ENCODE measurements around the gene TTLL7. TPM values are rescaled to one million over a fixed set of nuclear protein-coding genes. Genes with fewer than 3 reads are reported as not detected.
"Not testable (repeated sequence)": the region's sequence is repeated elsewhere in the genome, so short reads cannot be mapped to it uniquely, and the experiment has no call there.

Gene TTLL7
- total and polyA plus RNA-seq, 12 donors = 0.06 to 7.6 (median 2.6) TPM

DNA sequence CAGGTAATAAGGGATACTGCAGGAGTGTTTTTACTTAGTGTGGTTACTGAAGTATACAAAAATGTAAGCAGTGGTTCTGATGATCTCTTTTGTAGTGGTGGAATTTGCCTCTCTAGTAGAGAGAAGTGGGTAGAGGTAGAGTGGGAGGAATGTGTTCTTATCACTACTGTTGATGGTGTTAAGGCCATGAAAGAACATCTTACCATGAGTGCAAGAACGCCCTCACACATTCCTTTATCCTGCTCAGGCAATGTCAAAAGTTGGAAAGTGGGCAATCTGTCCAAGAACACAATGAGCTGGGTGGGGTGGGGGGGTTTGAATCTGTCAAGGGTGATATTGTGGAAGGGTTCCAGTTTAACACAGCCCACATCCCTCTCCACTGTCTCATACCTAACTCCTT is 78.6 kb downstream of the TTLL7 start:
- Histone ChIP-seq H3K4me1 (replicated peaks in 1 of 2) (no peaks in the 10 kb centered on the region), H3K27ac (no peak overlapping the region), H3K27me3 (no peaks in the 10 kb centered on the region), H3K36me3 (replicated peaks in 1 of 2) (no peaks in the 10 kb centered on the region), H3K4me3 (no peak overlapping the region), H3K9me3 (replicated peaks in 1 of 3) (no peaks in the 10 kb centered on the region)
- intact Hi-C loops (cut with DNase I) = no loop called here
- no peak for DNase-seq
- TF ChIP-seq CTCF (IDR thresholded peaks at IDR 0.05) (no peak), POLR2A (IDR thresholded peaks at IDR 0.05) (no peak)
- 88 to 100% (median 94%) methylated on average over 1 of the region's 1 CpG for WGBS, 4 donors

GRCh38 chr1:83919872-83920271 is 79.1 kb downstream of the TTLL7 start:
- H3K9me3 ChIP-seq (replicated peaks in 1 of 3) = no peaks in the 10 kb centered on the region
- WGBS, 4 donors = 80 to 92% (median 84%) methylated on average over 1 of the region's 1 CpG
- no peak for TF ChIP-seq POLR2A (IDR thresholded peaks at IDR 0.05)
- TF ChIP-seq CTCF (IDR thresholded peaks at IDR 0.05) = no peak
- no peaks in the 10 kb centered on the region for H3K4me1 ChIP-seq (replicated peaks in 1 of 2)
- H3K4me3 ChIP-seq = no peak overlapping the region
- H3K36me3 ChIP-seq (replicated peaks in 1 of 2) = no peaks in the 10 kb centered on the region
- no peak for DNase-seq
- H3K27ac ChIP-seq = no peak overlapping the region
- intact Hi-C loops (cut with DNase I) = no loop called here
- no peaks in the 10 kb centered on the region for H3K27me3 ChIP-seq

DNA sequence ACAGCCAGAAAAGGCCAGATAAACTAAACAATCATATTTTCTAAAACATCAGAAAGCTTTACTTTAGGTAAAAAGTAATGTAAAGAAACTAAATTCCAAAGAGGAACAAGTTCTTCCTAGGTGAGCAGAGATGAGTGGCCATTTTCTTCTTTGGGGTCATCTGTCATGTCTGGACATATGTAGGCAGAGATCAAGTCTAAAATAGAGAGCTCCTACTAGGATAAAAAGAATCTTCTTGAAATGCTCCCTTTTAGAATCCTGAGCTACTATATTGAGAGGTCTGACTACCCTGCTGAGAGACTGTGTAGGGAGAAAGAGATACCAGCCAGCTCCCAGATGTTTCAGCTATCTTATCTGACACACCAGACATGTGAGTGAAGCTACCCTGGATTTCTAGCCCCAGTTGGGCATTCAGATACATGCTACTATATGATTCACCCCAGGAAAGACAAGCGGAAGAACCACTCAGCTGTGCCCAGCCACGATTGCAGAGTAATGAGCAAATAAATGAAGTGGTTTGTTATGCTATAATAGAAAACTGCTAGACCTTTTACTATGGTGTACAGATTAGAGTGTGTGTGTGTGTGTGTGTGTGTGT is 80.1 kb downstream of the TTLL7 start:
- no peak for TF ChIP-seq POLR2A (IDR thresholded peaks at IDR 0.05)
- TF ChIP-seq CTCF (IDR thresholded peaks at IDR 0.05) = no peak
- Histone ChIP-seq H3K27me3 (no peaks in the 10 kb centered on the region), H3K36me3 (replicated peaks in 1 of 2) (no peaks in the 10 kb centered on the region), H3K4me1 (replicated peaks in 1 of 2) (no peaks in the 10 kb centered on the region), H3K9me3 (replicated peaks in 1 of 3) (no peaks in the 10 kb centered on the region), H3K27ac (no peak overlapping the region), H3K4me3 (no peak overlapping the region)
- DNase-seq = no peak
- intact Hi-C loops (cut with DNase I) = no loop called here
- 58 to 94% (median 91%) methylated on average over 2 of the region's 2 CpGs for WGBS, 4 donors

GRCh38 chr1:83917959-83918358 is 81.0 kb downstream of the TTLL7 start:
- Histone ChIP-seq H3K4me3 (no peak overlapping the region), H3K27me3 (no peaks in the 10 kb centered on the region), H3K27ac (no peak overlapping the region), H3K9me3 (replicated peaks in 1 of 3) (no peaks in the 10 kb centered on the region), H3K36me3 (replicated peaks in 1 of 2) (no peaks in the 10 kb centered on the region), H3K4me1 (replicated peaks in 1 of 2) (no peaks in the 10 kb centered on the region)
- WGBS, 4 donors = 84 to 91% (median 86%) methylated on average over 1 of the region's 1 CpG
- no peak for DNase-seq
- TF ChIP-seq POLR2A (IDR thresholded peaks at IDR 0.05) (no peak), CTCF (IDR thresholded peaks at IDR 0.05) (no peak)
- intact Hi-C loops (cut with DNase I) = no loop called here

DNA sequence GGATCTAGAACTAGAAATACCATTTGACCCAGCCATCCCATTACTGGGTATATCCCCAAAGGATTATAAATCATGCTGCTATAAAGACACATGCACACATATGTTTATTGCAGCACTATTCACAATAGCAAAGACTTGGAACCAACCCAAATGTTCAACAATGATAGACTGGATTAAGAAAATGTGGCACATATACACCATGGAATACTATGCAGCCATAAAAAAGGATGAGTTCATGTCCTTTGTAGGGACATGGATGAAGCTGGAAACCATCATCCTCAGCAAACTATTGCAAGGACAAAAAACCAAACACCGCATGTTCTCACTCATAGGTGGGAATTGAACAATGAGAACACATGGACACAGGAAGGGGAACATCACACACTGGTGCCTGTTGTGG is 82.8 kb downstream of the TTLL7 start:
- H3K4me1 ChIP-seq (replicated peaks in 1 of 2); H3K27ac ChIP-seq; DNase-seq; H3K4me3 ChIP-seq; H3K27me3 ChIP-seq; H3K9me3 ChIP-seq (replicated peaks in 1 of 3); H3K36me3 ChIP-seq (replicated peaks in 1 of 2); intact Hi-C loops (cut with DNase I): not testable (repeated sequence)
- 57 to 100% (median 89%) methylated on average over 1 of the region's 1 CpG; no CpG with 5 or more reads in 1 of the 4 donors for WGBS, 4 donors
